ENCODE data around the gene CFAP61.

GRCh38 chr20:20368418-20369249, 316.3 kb downstream of the CFAP61 start:
- TF ChIP-seq GATA3 (IDR thresholded peaks at IDR 0.05; ENCODE audit: low read depth, low read length) (no peak), GATA2 (IDR thresholded peaks at IDR 0.05; ENCODE audit: low read depth, low read length) (no peak)

Measured in SH-SY5Y (cell line).